Dermis blood vessel endothelial cell (primary cell): ENCODE measurements around the gene NGEF. TPM values are rescaled to one million over a fixed set of nuclear protein-coding genes. Genes with fewer than 3 reads are reported as not detected.

Experiments used
- DNase-seq: peaks from one replicate; pipeline ENCODE4 v3.0.0; 2010
- total RNA-seq: library from RNA; depleted of rRNA; stranded (reverse); fragments of >200 nt; gene quantifications from 2 replicates; pipeline ENCODE4 v1.2.3, GENCODE V29; 2014

The NGEF gene
- total RNA-seq, 1 donor from 2014 or later: 0.17 TPM

GRCh38 chr2:232960862-232961261 lies 52.2 kb downstream of the NGEF start:
- no peak for DNase-seq

GRCh38 chr2:232959139-232959538 lies 53.9 kb downstream of the NGEF start:
- DNase-seq: no peak

GRCh38 chr2:232957657-232958090 lies 55.4 kb downstream of the NGEF start:
- DNase-seq: no peak

GRCh38 chr2:232955856-232956255 lies 57.2 kb downstream of the NGEF start:
- no peak for DNase-seq

- DNase-seq: no peak
Observed at GRCh38 chr2:232954691-232955090, 58.4 kb downstream of the NGEF start.

- no peak for DNase-seq
Observed at GRCh38 chr2:232951891-232952290, 61.2 kb downstream of the NGEF start.

GRCh38 chr2:232951181-232951580 lies 61.9 kb downstream of the NGEF start:
- DNase-seq: no peak

- DNase-seq: no peak
Observed at GRCh38 chr2:232950751-232951150, 62.3 kb downstream of the NGEF start.

GRCh38 chr2:232949016-232949415 lies 64.0 kb downstream of the NGEF start:
- DNase-seq: no peak

GRCh38 chr2:232942831-232943230 lies 70.2 kb downstream of the NGEF start:
- no peak for DNase-seq

GRCh38 chr2:232941912-232942594 lies 71.0 kb downstream of the NGEF start:
- no peak for DNase-seq

GRCh38 chr2:232941400-232941799 lies 71.7 kb downstream of the NGEF start:
- DNase-seq: no peak

GRCh38 chr2:232940724-232941123 lies 72.3 kb downstream of the NGEF start:
- no peak for DNase-seq

- no peak for DNase-seq
Observed at GRCh38 chr2:232937278-232937906, 75.7 kb downstream of the NGEF start.

- no peak for DNase-seq
Observed at GRCh38 chr2:232931636-232932035, 81.4 kb downstream of the NGEF start.

- no peak for DNase-seq
Observed at GRCh38 chr2:232930059-232930400, 83.0 kb downstream of the NGEF start.

- no peak for DNase-seq
Observed at GRCh38 chr2:232929303-232930058, 83.6 kb downstream of the NGEF start.

GRCh38 chr2:232928551-232929302 lies 84.3 kb downstream of the NGEF start:
- DNase-seq: no peak

GRCh38 chr2:232927793-232928550 lies 85.1 kb downstream of the NGEF start:
- DNase-seq: no peak

- DNase-seq: no peak
Observed at GRCh38 chr2:232927032-232927792, 85.8 kb downstream of the NGEF start.

- no peak for DNase-seq
Observed at GRCh38 chr2:232926431-232926939, 86.6 kb downstream of the NGEF start.
